Stimulated activated CD8-positive, alpha-beta memory T cell treated with anti-CD3 and anti-CD28 coated beads, Interleukin-7, amount 100 ng/mL, for 4 hours (primary cell): ENCODE measurements around the gene MDM2.
"Not testable (repeated sequence)": the region's sequence is repeated elsewhere in the genome, so short reads cannot be mapped to it uniquely, and the experiment has no call there.

Source experiments
- DNase-seq, 2 donors: peaks; one replicate each; pipeline ENCODE4 v3.0.0-alpha.2; 2020; ENCODE audit warnings: low read depth in 2 of 2

Gene MDM2

GRCh38 chr12:68851592-68852306 is 43.8 kb downstream of the MDM2 start:
- DNase-seq = no peak

- DNase-seq = no peak
These were observed 45.6 kb downstream of the MDM2 start for GRCh38 chr12:68853396-68854077.

DNA sequence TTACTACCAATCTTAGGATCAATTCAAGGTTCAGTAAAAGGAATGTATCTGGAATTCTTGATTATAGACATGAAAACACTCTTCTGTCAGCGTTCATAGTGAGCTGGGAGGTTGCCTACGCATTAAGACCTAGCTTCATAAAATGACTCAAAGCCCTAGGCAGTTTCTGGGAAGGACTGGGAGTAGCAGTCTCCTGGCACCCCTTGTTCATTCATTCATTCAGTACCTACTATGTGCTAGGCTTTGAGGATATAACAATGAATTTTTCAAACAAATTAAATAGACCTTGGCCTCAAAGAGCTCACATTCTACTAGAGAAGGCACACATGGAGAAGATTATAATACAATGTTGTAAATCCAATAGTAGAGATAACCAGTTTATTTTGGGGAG is 46.1 kb downstream of the MDM2 start:
- DNase-seq = no peak

- DNase-seq = no peak
These were observed 46.6 kb downstream of the MDM2 start for GRCh38 chr12:68854554-68854953.

GRCh38 chr12:68855111-68855510 is 47.1 kb downstream of the MDM2 start:
- no peak for DNase-seq

DNA sequence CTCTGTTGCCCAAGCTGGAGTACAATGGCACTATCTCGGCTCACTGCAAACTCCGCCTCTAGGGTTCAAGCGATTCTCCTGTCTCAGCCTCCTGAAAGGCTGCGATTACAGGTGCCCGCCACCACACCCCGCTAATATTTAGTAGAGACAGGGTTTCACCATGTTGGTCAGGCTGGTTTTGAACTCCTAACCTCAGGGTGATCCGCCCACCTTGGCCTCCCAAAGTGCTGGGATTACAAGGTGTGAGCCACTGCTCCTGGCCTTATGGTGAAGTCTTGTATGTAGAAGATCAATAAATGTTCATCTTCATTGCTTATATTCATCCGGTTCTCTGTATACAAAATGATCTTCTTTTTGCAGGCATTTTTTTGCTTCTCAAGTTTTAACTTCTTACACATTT is 47.8 kb downstream of the MDM2 start:
- DNase-seq = no peak

GRCh38 chr12:68856510-68856909 is 48.5 kb downstream of the MDM2 start:
- DNase-seq = no peak

GRCh38 chr12:68861890-68862289 is 53.9 kb downstream of the MDM2 start:
- DNase-seq = no peak

GRCh38 chr12:68863109-68863770 is 55.3 kb downstream of the MDM2 start:
- no peak for DNase-seq

GRCh38 chr12:68863886-68864454 is 56.0 kb downstream of the MDM2 start:
- DNase-seq = not testable (repeated sequence)

DNA sequence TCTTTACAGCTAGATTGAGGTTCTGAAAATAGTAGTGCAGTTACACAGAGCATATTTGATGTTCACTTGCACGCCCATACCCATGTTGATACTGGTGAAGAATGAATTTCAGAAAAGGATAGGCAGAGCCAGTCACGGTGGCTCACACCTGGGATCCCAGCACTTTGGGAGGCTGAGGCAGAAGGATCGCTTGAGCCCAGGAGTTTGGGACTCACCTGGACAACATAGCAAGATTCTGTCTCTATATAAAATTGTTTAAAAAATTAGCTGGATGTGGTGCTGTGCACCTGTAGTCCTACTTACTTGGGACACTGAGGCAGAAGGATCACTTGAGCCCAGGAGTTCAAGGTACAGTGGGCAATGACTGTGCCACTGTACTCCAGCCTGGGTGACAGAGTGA is 56.6 kb downstream of the MDM2 start:
- no peak for DNase-seq

- no peak for DNase-seq
These were observed 57.6 kb downstream of the MDM2 start for GRCh38 chr12:68865399-68866164.

GRCh38 chr12:68866950-68867349 is 59.0 kb downstream of the MDM2 start:
- DNase-seq = no peak

DNA sequence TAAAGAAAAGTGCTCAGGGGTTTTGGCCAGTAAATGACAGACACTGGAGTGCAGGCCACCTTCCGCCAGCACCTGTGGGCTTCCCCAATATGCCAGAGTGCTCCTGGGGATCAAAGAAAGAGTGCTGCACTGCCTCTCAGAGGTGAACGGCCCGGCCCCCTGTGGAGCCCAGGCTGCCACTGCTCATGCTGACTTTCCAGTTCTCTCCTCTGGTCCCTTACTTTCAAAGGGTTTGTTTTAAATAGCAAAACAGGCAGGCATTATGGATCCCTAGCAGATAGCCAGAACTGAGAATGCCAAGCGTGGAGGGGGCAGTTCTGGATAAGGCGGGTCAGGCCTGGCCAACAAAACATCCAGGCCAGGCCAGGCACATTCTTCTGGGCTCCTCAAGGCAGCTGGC is 59.6 kb downstream of the MDM2 start:
- DNase-seq = no peak

DNA sequence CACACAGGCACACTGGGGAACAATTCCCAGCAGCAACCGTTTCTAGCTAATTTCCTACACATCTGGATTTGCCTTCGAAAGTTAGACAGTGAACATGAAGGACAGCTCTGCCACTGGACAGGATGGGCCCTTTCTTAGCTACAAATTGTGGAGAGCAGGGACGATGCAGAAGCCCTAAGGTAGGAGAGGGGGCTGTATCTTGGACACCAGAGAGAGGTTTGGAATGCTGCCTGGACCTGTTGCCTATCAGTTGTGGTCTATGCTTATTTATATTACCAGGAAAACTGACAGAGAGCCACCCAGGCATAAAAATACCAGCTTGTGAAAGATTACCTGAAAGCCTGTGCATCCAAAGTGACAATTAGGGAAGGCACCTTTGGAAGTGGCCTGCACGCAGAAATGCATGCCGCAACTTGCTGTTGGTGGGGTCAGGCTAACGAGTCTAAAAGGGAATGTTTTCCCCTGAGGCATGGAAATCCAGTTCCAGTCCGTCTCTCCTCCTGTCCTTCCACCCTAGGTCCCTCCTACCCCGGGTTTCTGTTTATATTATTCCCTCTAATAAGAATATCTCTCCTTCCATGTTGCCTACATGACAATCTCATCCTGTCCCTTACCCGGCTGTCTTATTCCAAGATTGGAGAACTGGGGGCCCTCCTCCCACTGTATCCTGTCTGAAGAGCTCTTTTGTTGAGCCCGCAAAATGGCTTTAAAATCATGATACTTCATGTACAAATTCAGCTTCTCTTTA is 60.2 kb downstream of the MDM2 start:
- no peak for DNase-seq

GRCh38 chr12:68870011-68870410 is 62.0 kb downstream of the MDM2 start:
- DNase-seq = no peak

GRCh38 chr12:68870443-68870842 is 62.5 kb downstream of the MDM2 start:
- DNase-seq = no peak

GRCh38 chr12:68871396-68871795 is 63.4 kb downstream of the MDM2 start:
- no peak for DNase-seq

DNA sequence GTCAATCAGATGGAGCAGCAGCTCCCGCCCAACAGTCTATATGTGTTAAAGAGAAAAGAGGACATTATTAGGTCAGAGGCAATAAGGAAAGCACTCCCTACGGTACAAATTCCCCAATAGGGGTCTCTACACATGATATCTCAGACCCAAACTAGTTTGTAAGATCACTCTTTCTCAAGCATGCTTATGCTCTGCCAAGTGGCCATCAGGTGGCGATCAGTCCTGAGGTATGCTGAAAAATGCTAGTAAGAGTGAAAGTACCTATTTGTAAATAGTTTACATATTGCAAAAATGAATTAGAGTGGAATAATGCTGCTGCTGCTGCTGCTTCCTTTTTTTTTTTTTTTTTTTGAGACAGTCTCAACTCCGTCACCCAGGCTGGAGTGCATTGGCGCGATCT is 63.9 kb downstream of the MDM2 start:
- DNase-seq = no peak

DNA sequence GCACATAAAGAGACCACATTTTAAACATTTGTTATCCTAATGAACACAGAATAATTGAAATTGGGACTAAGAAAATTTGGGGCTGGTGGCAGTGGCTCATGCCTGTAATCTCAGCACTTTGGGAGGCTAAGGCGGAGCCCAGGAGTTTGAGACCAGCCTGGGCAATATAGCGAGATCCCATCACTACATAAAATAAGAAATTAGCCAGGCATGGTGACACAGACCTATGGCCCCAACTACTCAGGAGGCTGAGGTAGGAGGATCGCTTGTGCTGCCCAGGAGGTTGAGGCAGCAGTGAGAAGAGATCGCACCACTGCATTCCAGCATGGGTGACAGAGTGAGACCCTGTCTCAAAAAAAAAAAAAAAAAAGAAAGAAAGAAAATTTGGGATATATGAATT is 65.3 kb downstream of the MDM2 start:
- DNase-seq = no peak

- no peak for DNase-seq
These were observed 68.5 kb downstream of the MDM2 start for GRCh38 chr12:68876461-68876860.
